Mesodermal cell (in vitro differentiated cells): ENCODE measurements around the gene OXNAD1.

ENCODE experiments used
- H3K27ac ChIP-seq: 2 replicates; pipeline ENCODE4 v1.7.0; 2013; ENCODE audit warnings: mild to moderate bottlenecking, low read depth, low read length, moderate library complexity; ENCODE audit not compliant: severe bottlenecking
- H3K36me3 ChIP-seq: 2 replicates; pipeline ENCODE4 v1.7.1; 2013; ENCODE audit warnings: mild to moderate bottlenecking, low read length, moderate library complexity; ENCODE audit not compliant: control insufficient read depth, insufficient read depth
- H3K4me1 ChIP-seq: one replicate; pipeline ENCODE4 v1.7.1; 2013; ENCODE audit warnings: mild to moderate bottlenecking, low read length; ENCODE audit not compliant: insufficient read depth, control insufficient read depth, poor library complexity, severe bottlenecking
- H3K4me3 ChIP-seq: 2 replicates; pipeline ENCODE4 v1.7.0; 2013; ENCODE audit warnings: low read length, control low read depth, mild to moderate bottlenecking; ENCODE audit not compliant: insufficient read depth, poor library complexity, severe bottlenecking; ENCODE audit errors: extremely low read depth
- H3K9me3 ChIP-seq: 2 replicates; pipeline ENCODE4 v1.7.1; 2013; ENCODE audit warnings: mild to moderate bottlenecking, low read length, moderate library complexity; ENCODE audit not compliant: control insufficient read depth
- WGBS, 2 experiments: methylation state at CpG; one replicate each; pipeline ENCODE4 v1.1.5; 2013; ENCODE audit warnings: missing lambda C conversion rate in 2 of 2; ENCODE audit not compliant: insufficient coverage in 2 of 2; 5-methylcytosine and 5-hydroxymethylcytosine counted together

OXNAD1 gene

GRCh38 chr3:16273867-16274266 lies 8.9 kb downstream of the OXNAD1 start:
- H3K4me3 ChIP-seq, result no peak overlapping the region
- H3K27ac ChIP-seq, result no peak overlapping the region
- no peaks in the 10 kb centered on the region for H3K9me3 ChIP-seq
- peaks cover 52% of the 10 kb centered on the region for H3K36me3 ChIP-seq
- no CpG with 5 or more reads among the region's 2 CpGs for WGBS, 2 experiments
- H3K4me1 ChIP-seq, result no peaks in the 10 kb centered on the region

DNA sequence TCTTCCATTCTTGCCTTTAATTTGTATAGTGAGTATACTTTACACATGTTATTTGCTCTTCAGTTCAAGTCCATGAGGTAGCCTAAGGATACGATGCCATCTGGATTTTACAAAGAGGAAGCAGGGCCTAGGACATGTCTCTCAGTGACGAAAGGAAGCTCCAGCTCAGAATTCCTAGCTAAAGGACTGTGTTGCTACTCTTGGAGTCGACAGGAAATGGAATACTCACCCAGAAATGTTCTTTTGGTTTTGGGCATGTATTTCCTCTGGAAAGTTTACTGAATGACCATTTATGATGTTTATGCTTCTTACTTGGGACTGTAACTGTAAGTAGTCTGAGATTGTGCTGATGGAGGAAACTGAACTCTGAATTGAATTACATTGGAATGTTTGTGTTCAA lies 12.5 kb downstream of the OXNAD1 start:
- Histone ChIP-seq H3K4me1 (no peaks in the 10 kb centered on the region), H3K9me3 (no peaks in the 10 kb centered on the region), H3K4me3 (no peak overlapping the region), H3K36me3 (peaks cover 35% of the 10 kb centered on the region), H3K27ac (no peak overlapping the region)
- 97 to 100% methylated on average over 3 of the region's 3 CpGs for WGBS, 2 experiments

DNA sequence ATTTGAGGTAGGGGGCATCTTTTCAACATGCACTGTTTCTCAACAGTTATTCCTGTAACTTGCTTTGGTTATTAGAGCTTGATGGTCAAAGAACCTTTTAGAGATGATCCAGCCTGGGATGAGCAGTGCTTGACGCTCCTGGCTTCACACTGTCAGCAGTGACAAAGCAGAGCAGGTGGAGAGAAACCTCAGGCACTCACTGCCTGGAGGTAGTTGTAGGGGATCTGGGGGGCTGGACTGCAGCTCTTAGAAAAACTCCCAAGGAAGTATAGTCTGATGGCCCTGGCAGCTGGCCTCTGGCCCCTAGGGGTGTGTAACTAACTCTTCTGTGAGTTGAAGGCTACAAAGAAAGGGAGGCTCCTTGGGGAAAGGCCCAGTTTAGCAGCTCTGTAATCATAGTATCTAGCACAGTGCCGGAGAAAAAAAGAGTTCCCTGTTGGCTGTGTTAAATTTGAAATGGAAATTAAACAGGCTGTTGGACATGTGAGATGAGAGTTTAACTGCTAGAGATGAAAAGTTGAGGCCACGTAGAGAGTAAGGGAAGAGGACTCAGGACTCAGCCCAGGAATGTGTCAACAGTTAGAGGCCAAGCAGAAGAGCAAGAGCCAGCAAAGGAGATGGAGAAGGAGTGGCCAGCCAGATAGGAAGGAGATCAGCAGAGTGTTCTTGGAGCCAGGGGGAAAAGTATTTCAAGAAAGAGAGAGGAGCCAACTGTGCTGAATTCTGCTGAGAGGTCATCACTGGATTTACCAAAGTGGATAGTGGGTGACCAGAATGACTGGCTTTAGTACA lies 14.2 kb downstream of the OXNAD1 start:
- H3K36me3 ChIP-seq, result peaks cover 38% of the 10 kb centered on the region

DNA sequence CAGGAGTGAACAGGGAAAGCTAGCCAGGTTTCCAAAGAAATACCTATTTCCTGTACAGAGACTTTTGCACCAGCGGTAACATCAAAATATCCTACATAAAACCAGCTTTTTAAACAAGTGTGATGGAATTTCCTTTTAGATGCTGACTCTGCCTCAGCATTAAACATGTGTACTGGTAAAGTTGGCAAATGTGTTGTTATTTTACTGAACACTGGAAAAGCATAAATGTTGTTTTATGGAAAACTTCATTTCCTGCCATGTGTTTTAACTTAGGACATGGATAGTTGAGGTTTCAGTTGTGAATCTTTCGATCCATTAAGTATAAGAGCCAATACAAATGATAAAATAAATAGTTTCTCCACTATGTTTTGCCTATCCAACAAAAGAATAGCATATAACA lies 15.7 kb downstream of the OXNAD1 start:
- Histone ChIP-seq H3K27ac (no peak overlapping the region), H3K36me3 (peaks cover 32% of the 10 kb centered on the region), H3K4me3 (no peak overlapping the region), H3K4me1 (no peaks in the 10 kb centered on the region), H3K9me3 (no peaks in the 10 kb centered on the region)
- no CpG with 5 or more reads among the region's 2 CpGs for WGBS, 2 experiments

More for the DNA sequence above, 14.2 kb downstream of the OXNAD1 start:
- WGBS, 2 experiments, result 95 to 100% methylated on average over 3 of the region's 3 CpGs
- Histone ChIP-seq H3K9me3 (no peaks in the 10 kb centered on the region), H3K4me3 (no peak overlapping the region), H3K27ac (no peak overlapping the region), H3K4me1 (no peaks in the 10 kb centered on the region)

GRCh38 chr3:16284633-16285032 lies 19.6 kb downstream of the OXNAD1 start:
- H3K9me3 ChIP-seq, result no peaks in the 10 kb centered on the region
- WGBS, 2 experiments, result 92 to 100% methylated on average over 1 of the region's 1 CpG
- H3K4me1 ChIP-seq, result no peaks in the 10 kb centered on the region
- H3K4me3 ChIP-seq, result no peak overlapping the region
- peaks cover 44% of the 10 kb centered on the region for H3K36me3 ChIP-seq
- no peak overlapping the region for H3K27ac ChIP-seq

DNA sequence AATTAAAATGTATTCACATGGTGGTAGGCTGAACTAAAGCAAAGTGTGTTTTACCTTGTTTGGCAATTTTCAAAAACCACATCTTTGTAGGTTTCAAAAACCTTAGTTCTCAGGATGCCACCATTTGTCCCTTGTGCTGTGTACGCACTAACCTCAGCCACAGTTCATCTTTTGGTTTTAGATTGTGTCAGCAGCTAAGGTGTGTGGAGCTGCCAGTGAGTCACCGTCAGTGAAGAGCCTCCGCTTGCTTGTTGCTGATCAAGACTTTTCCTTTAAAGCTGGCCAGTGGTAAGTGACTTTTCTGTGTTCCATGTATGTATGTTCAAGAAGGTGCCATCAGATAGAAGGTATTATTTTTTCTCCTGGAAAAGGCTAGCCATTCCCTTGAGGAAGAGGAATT lies 21.1 kb downstream of the OXNAD1 start:
- H3K4me3 ChIP-seq, result no peak overlapping the region
- H3K4me1 ChIP-seq, result no peaks in the 10 kb centered on the region
- no peaks in the 10 kb centered on the region for H3K9me3 ChIP-seq
- H3K36me3 ChIP-seq, result peaks cover 44% of the 10 kb centered on the region
- H3K27ac ChIP-seq, result no peak overlapping the region
- 93 to 100% methylated on average over 3 of the region's 3 CpGs for WGBS, 2 experiments

GRCh38 chr3:16286751-16287543 lies 21.9 kb downstream of the OXNAD1 start:
- 87 to 92% methylated on average over 2 of the region's 6 CpGs for WGBS, 2 experiments
- Histone ChIP-seq H3K36me3 (peaks cover 43% of the 10 kb centered on the region), H3K27ac (no peak overlapping the region), H3K4me3 (no peak overlapping the region), H3K4me1 (no peaks in the 10 kb centered on the region), H3K9me3 (no peaks in the 10 kb centered on the region)

GRCh38 chr3:16288664-16289063 lies 23.7 kb downstream of the OXNAD1 start:
- no peaks in the 10 kb centered on the region for H3K4me1 ChIP-seq
- H3K4me3 ChIP-seq, result no peak overlapping the region
- H3K27ac ChIP-seq, result no peak overlapping the region
- 86% methylated on average over 1 of the region's 1 CpG; no CpG with 5 or more reads in 1 of the 2 experiments for WGBS, 2 experiments
- H3K36me3 ChIP-seq, result peaks cover 33% of the 10 kb centered on the region
- H3K9me3 ChIP-seq, result peaks cover 5% of the 10 kb centered on the region

GRCh38 chr3:16289144-16289889 lies 24.3 kb downstream of the OXNAD1 start:
- H3K4me3 ChIP-seq, result no peak overlapping the region
- H3K36me3 ChIP-seq, result peaks cover 34% of the 10 kb centered on the region
- no peak overlapping the region for H3K27ac ChIP-seq
- peaks cover 5% of the 10 kb centered on the region for H3K9me3 ChIP-seq
- no CpG with 5 or more reads among the region's 2 CpGs for WGBS, 2 experiments
- no peaks in the 10 kb centered on the region for H3K4me1 ChIP-seq

GRCh38 chr3:16290007-16290826 lies 25.2 kb downstream of the OXNAD1 start:
- WGBS, 2 experiments, result 50% methylated on average over 1 of the region's 3 CpGs; no CpG with 5 or more reads in 1 of the 2 experiments
- Histone ChIP-seq H3K4me1 (no peaks in the 10 kb centered on the region), H3K36me3 (peaks cover 40% of the 10 kb centered on the region), H3K4me3 (no peak overlapping the region), H3K27ac (no peak overlapping the region), H3K9me3 (peaks cover 5% of the 10 kb centered on the region)
